K562 (cell line): ENCODE results near the gene PGAM2. TPM values are rescaled to one million over a fixed set of nuclear protein-coding genes. Genes with fewer than 3 reads are reported as not detected.

Experiments used
- ATAC-seq: fragments of 200-7000 bp; cut with Tn5 transposase; 3 replicates; pipeline ENCODE4 v1.9.1; 2020; ENCODE audit warnings: moderate library complexity
- Bru-seq: library from RNA; stranded (reverse); fragments of 400-500 nt; gene quantifications from one replicate; lab custom pipeline; 2021; lab: Mats Ljungman, UMichigan
- BruChase-seq, 2 experiments: library from RNA; stranded (reverse); fragments of 400-500 nt; gene quantifications; one replicate each; lab custom pipeline; 2021; lab: Mats Ljungman, UMichigan
- BruUV-seq: library from RNA; stranded (reverse); fragments of 400-500 nt; replicated peaks from 2 replicates; lab custom pipeline; 2021; lab: Mats Ljungman, UMichigan
- CTCF ChIA-PET: fragments of 300-600 bp; formaldehyde crosslinking; extraction: SDS; loops from one replicate; lab custom pipeline; 2021; ENCODE audit warnings: low intra/inter-chr PET ratio; lab: Yijun Ruan, JAX
- POLR2A ChIA-PET: fragments of 300-600, 350-650 bp; sonication (Branson Sonifier 250); formaldehyde crosslinking; extraction: SDS; loops from one replicate; lab custom pipeline; 2021; ENCODE audit warnings: antibody characterized with exemption, inconsistent platforms; lab: Yijun Ruan, JAX
- DNase-seq, 4 experiments: peaks; one replicate each; pipeline versions ENCODE4 v3.0.0 to v3.0.0-alpha.2; 2011 to 2018; ENCODE audit warnings: low spot score in 3 of 4, mixed read lengths in 3 of 4; ENCODE audit errors: extremely low read depth in 1 of 4
- FAIRE-seq: peaks from 2 replicates; lab custom pipeline; 2011; peaks lifted over from hg19 to GRCh38; lab: Jason Lieb, UNC
- H2AFZ ChIP-seq: 2 replicates; pipeline ENCODE4 v1.6.0; 2011; ENCODE audit warnings: low read depth, low read length, control low read depth, inconsistent platforms
- H3K27ac ChIP-seq: fragments of 200-600 bp; 3 replicates; pipeline ENCODE4 v1.8.0; 2011; ENCODE audit warnings: low read depth, mild to moderate bottlenecking, control low read depth, inconsistent platforms, low read length, moderate library complexity, mixed read lengths; ENCODE audit errors: extremely low read depth
- H3K27me3 ChIP-seq, 2 experiments: fragments of 300-600 bp in 1 of 2; 2 replicates in 1 of 2; 3 replicates in 1 of 2; pipeline versions ENCODE4 v1.6.0 to v1.8.0; 2011; ENCODE audit warnings: inconsistent platforms in 2 of 2, low read length in 2 of 2, mild to moderate bottlenecking in 1 of 2, mixed read lengths in 1 of 2, moderate library complexity in 1 of 2; ENCODE audit not compliant: control insufficient read depth in 2 of 2, insufficient read depth in 2 of 2
- H3K36me3 ChIP-seq: fragments of 300-600 bp; 3 replicates; pipeline ENCODE4 v1.8.0; 2011; ENCODE audit warnings: mild to moderate bottlenecking, low read length, inconsistent platforms; ENCODE audit not compliant: control insufficient read depth, insufficient read depth
- H3K4me1 ChIP-seq, 2 experiments: fragments of 200-600 bp in 1 of 2; replicated peaks in 1 of 2; 2 replicates in 1 of 2; 3 replicates in 1 of 2; pipeline versions ENCODE4 v1.5.1 to v1.8.0; 2011; ENCODE audit warnings: inconsistent platforms in 2 of 2, low read length in 2 of 2, mild to moderate bottlenecking in 1 of 2, mixed read lengths in 1 of 2, moderate library complexity in 1 of 2; ENCODE audit not compliant: control insufficient read depth in 2 of 2, insufficient read depth in 2 of 2
- H3K4me2 ChIP-seq: 2 replicates; pipeline ENCODE4 v1.6.1; 2011; ENCODE audit warnings: low read length, control low read depth, inconsistent platforms, mixed read lengths; ENCODE audit not compliant: insufficient read depth
- H3K4me3 ChIP-seq: fragments of 200-600 bp; sonication (generic), shearing (Covaris generic); 2 replicates; pipeline ENCODE4 v1.5.1; 2016; ENCODE audit warnings: control low read depth, inconsistent platforms
- H3K79me2 ChIP-seq: fragments of 200-600 bp; 3 replicates; pipeline ENCODE4 v1.8.0; 2011; ENCODE audit warnings: low read length, inconsistent platforms; ENCODE audit not compliant: control insufficient read depth, insufficient read depth
- H3K9ac ChIP-seq, 2 experiments: 2 replicates each; pipeline versions ENCODE4 v1.6.0 to v1.6.1; 2011; ENCODE audit warnings: low read depth in 2 of 2, low read length in 2 of 2, control low read depth in 1 of 2, inconsistent platforms in 1 of 2, mild to moderate bottlenecking in 1 of 2, mixed read lengths in 1 of 2; ENCODE audit not compliant: insufficient read depth in 1 of 2
- H3K9me1 ChIP-seq: one replicate; pipeline ENCODE4 v1.6.0; 2011; ENCODE audit warnings: inconsistent platforms, mild to moderate bottlenecking, low read length, moderate library complexity; ENCODE audit not compliant: control insufficient read depth, insufficient read depth
- H3K9me3 ChIP-seq: replicated peaks from 2 replicates; pipeline ENCODE4 v1.5.1; 2011; ENCODE audit warnings: low read depth, low read length, inconsistent platforms; ENCODE audit not compliant: control insufficient read depth, insufficient read depth
- H4K20me1 ChIP-seq: replicated peaks from 2 replicates; pipeline ENCODE4 v1.6.1; 2011; ENCODE audit warnings: low read length, inconsistent platforms, mixed read lengths; ENCODE audit not compliant: control insufficient read depth, insufficient read depth
- ESRRA ChIP-seq: fragments of 450-650 bp; IDR thresholded peaks from 2 replicates; pipeline ENCODE4 v1.6.1; 2014; ENCODE audit warnings: low read depth, mild to moderate bottlenecking, moderate library complexity, borderline replicate concordance
- MECOM ChIP-seq: fragments of 250-450 bp; sonication (Bioruptor Pico); IDR thresholded peaks from 2 replicates; pipeline ENCODE4 v1.8.0; 2022; ENCODE audit warnings: inconsistent platforms
- PHTF2 ChIP-seq: fragments of 250-450 bp; sonication (Bioruptor Pico); IDR thresholded peaks from 2 replicates; pipeline ENCODE4 v1.5.0; 2021; ENCODE audit warnings: mild to moderate bottlenecking
- POLR2G ChIP-seq: fragments of 200-400 bp; formaldehyde crosslinking; IDR thresholded peaks from 2 replicates; pipeline ENCODE4 v1.6.1; 2017; ENCODE audit warnings: low read depth, mild to moderate bottlenecking, antibody characterized with exemption, low read length, moderate library complexity
- ZNF232 ChIP-seq: sonication (generic); formaldehyde crosslinking; IDR thresholded peaks from 2 replicates; pipeline ENCODE4 v1.8.0; 2022; ENCODE audit warnings: mild to moderate bottlenecking, missing genetic modification reagents
- ZNF253 ChIP-seq: fragments of 250-450 bp; sonication (Bioruptor Pico); conservative IDR thresholded peaks from 2 replicates; pipeline ENCODE4 v1.6.1; 2021; ENCODE audit warnings: mild to moderate bottlenecking
- ZNF785 ChIP-seq: fragments of 250-450 bp; sonication (Bioruptor Pico); IDR thresholded peaks from 2 replicates; pipeline ENCODE4 v1.4.0; 2020; ENCODE audit warnings: mild to moderate bottlenecking
- WGBS: fragments of 100-300 bp; shearing (Covaris generic); methylation state at CpG from one replicate; pipeline ENCODE4 v1.1.6; 2016; ENCODE audit warnings: low coverage, mixed read lengths; ENCODE audit not compliant: insufficient coverage; ENCODE audit errors: missing lambda C conversion rate; 5-methylcytosine and 5-hydroxymethylcytosine counted together
- in situ Hi-C: fragments of 300-500 bp; cut with MboI; formaldehyde crosslinking; loops from 4 replicates; pipeline ENCODE4 v1.15.0; 2018; ENCODE audit warnings: inconsistent platforms, mixed read lengths
- intact Hi-C: fragments of 100-400 bp; cut with micrococcal nuclease; formaldehyde crosslinking; loops from 2 replicates; pipeline ENCODE4 v1.14.2; 2022
- long read RNA-seq, 3 experiments: library from polyadenylated mRNA in 2 of 3; library from RNA in 1 of 3; unstranded in 2 of 3; stranded (forward) in 1 of 3; transcript quantifications; one replicate each; pipeline ENCODE4 v2.0.0, GENCODE V29; 2019 to 2022
- polyA minus RNA-seq, 3 experiments: library from RNA; depleted of rRNA, polyadenylated mRNA; stranded (reverse); fragments of >200 nt; gene quantifications; 2 replicates each; pipeline ENCODE4 v1.2.3, GENCODE V29; 2011
- polyA plus RNA-seq, 8 experiments: library from polyadenylated mRNA; depleted of rRNA in 4 of 8; stranded (reverse) in 5 of 8; unstranded in 3 of 8; fragments of >200 nt; fragmentation: Nextera tagmentation in 2 of 8; fragmentation: Illumina TruSeq in 1 of 8; extraction: Ambion mirVana in 2 of 8; extraction: Trizol in 1 of 8; gene quantifications; 2 replicates each; pipeline versions ENCODE4 v1.2.1 to v1.2.3, GENCODE V29; 2011 to 2014; ENCODE audit warnings: inconsistent platforms in 1 of 8, missing spikeins in 1 of 8
- total RNA-seq, 7 experiments: library from RNA; depleted of rRNA in 6 of 7; stranded (reverse); fragments of >200 nt in 6 of 7; fragmentation: Illumina TruSeq in 2 of 7; extraction: Trizol in 2 of 7; gene quantifications; 2 replicates each; pipeline versions ENCODE4 v1.2.1 to v1.2.3, GENCODE V29; 2011 to 2021; ENCODE audit warnings: low replicate concordance in 1 of 7
- TF ChIP-seq, protein P1 (sequence below): fragments of 450-650 bp; formaldehyde crosslinking; IDR thresholded peaks from 2 replicates; pipeline ENCODE4 v1.4.0; 2020; ENCODE audit warnings: mild to moderate bottlenecking, moderate library complexity
- TF ChIP-seq, protein P2 (sequence below): sonication (generic); formaldehyde crosslinking; IDR thresholded peaks from 2 replicates; pipeline ENCODE4 v1.8.0; 2023; ENCODE audit warnings: missing genetic modification reagents, mild to moderate bottlenecking, borderline replicate concordance

PGAM2 gene
- total RNA-seq (2011; cell fraction: chromatin; rRNA removed; ENCODE audit: low replicate concordance), result not detected in 2 replicates
- 0.50 and 0.53 TPM in 2 replicates for total RNA-seq (2011; cell fraction: nucleolus; rRNA removed)
- total RNA-seq (2011; cell fraction: nucleoplasm; rRNA removed), result not detected in 2 replicates
- total RNA-seq (2014; rRNA removed) (not detected in 2 replicates), total RNA-seq (2014; rRNA removed; fragmentation: Illumina TruSeq; extraction: Trizol) (not detected in 2 replicates), total RNA-seq (2015; rRNA removed; fragmentation: Illumina TruSeq; extraction: Trizol) (not detected in 2 replicates), total RNA-seq (2021) (not detected in 2 replicates), polyA plus RNA-seq (2011; rRNA removed) (not detected in 2 replicates), polyA plus RNA-seq (2014; fragmentation: Illumina TruSeq; extraction: Trizol) (not detected in 2 replicates), polyA plus RNA-seq (2014; fragmentation: Nextera tagmentation; extraction: Ambion mirVana) (not detected), polyA plus RNA-seq (2014; rRNA removed) (not detected in 2 replicates), polyA minus RNA-seq (2011; rRNA and poly(A)+ RNA removed) (not detected in 2 replicates), Bru-seq, nascent RNA (not detected), BruChase-seq, experiment 1, labeled RNA remaining after a 2-hour chase (percentile 30 among the genes with signal in this experiment), BruChase-seq, experiment 2, labeled RNA remaining after a 6-hour chase (percentile 31 among the genes with signal in this experiment)
- polyA plus RNA-seq (2011; cell fraction: cytosol; rRNA removed), result 0.12 TPM in 1 of 2 replicates, not detected in the other
- 0.14 TPM in 1 of 2 replicates, not detected in the other for polyA plus RNA-seq (2011; cell fraction: nucleus; rRNA removed)
- not detected in 2 replicates for polyA plus RNA-seq (2012)
- polyA minus RNA-seq (2011; cell fraction: cytosol; rRNA and poly(A)+ RNA removed), result not detected in 2 replicates
- not detected in 2 replicates for polyA minus RNA-seq (2011; cell fraction: nucleus; rRNA and poly(A)+ RNA removed)
- long read RNA-seq, experiment 1, partial matches to known transcripts, result 0 of 2 reads
- long read RNA-seq, experiment 1, other reads (novel, unspliced or antisense), result 2 of 2 reads
- long read RNA-seq, experiment 2, result 0 reads
- long read RNA-seq, experiment 3, result 0 reads

DNA sequence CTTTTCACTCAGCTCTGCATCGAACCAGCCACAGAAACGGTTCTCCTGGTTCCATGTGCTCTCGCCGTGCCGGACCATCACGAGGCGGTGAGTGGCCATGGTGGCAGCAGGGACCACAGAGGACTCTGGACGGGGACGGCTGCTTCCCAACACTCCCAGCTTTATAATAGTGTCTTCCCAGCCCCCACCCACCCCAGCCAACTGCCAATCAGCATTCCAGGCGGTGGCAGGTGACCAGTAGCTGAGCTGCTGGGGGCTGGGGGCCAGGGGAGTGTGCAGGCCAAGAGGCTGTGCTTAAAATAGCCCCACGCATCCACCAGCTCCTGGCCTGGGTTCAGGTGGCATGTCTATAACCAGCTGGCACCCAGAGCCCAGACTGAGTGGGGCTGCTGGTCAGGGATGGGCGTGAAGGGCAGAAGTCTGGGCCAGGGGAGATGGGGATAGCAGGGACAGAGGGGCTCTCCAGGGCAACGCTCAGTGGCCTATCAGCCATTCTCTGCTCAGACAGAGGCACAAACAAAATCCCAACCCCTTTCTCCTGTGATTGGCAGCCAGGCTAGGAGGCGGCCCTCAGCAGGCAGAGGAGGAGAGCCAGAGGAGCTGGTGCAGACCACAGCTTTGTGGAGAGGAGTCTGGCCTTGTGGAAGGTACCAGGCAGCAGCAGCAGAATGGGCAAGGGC lies at the start of gene PGAM2:
TSS of gene PGAM2 (minus strand) at position 137 of the 680 bp plus-strand sequence. CDS start at position 99, 38 bp downstream.
- intact Hi-C loops, result loop anchor here (5.0 kb wide), 1 partner anchor 43 kb away; no protein-coding TSS in a partner anchor
- ATAC-seq, result peak; percentile 27
- no peak within 1 kb of the TSS for H3K4me3 ChIP-seq
- ChIA-PET CTCF (interaction anchor here (0.6 kb wide), 1 partner anchor 131 kb away, joined by 4 read pairs; no protein-coding TSS in a partner anchor), POLR2A (interaction anchor here (0.6 to 2.5 kb wide), 4 partner anchors 9 to 153 kb away, joined by 3 to 6 read pairs (median 4); no protein-coding TSS in a partner anchor)
- no peak within 1 kb of the TSS for H3K4me2 ChIP-seq
- no peak within 1 kb of the TSS for H3K27ac ChIP-seq
- H3K36me3 ChIP-seq, result peaks cover 13% of the 10 kb centered on the region; the same call in 2 of the 3 replicates
- H2AFZ ChIP-seq, result no peak within 1 kb of the TSS
- H3K4me1 ChIP-seq, result peaks cover 6 to 36% of the 10 kb centered on the region in 2 experiments; a peak in 3 of 5 replicates
- no peaks in the 10 kb centered on the region for H3K9me1 ChIP-seq
- H3K27me3 ChIP-seq, result peaks cover 0 to 14% of the 10 kb centered on the region in 2 experiments; a peak in 2 of 5 replicates
- no peak for DNase-seq
- FAIRE-seq, result no peak
- 42% methylated on average over 10 of the region's 14 CpGs for WGBS
- no TSS peak for BruUV-seq
- no peaks in the 10 kb centered on the region for H3K9me3 ChIP-seq
- peak within 1 kb of the TSS in 1 of 2 experiments; percentile 76; a peak in 2 of 4 replicates for H3K9ac ChIP-seq
- H3K79me2 ChIP-seq, result no peaks in the 10 kb centered on the region
- H4K20me1 ChIP-seq, result peaks cover 12% of the 10 kb centered on the region; the same call in 1 of the 2 replicates
- in situ Hi-C loops, result no loop called here
- TF ChIP-seq, protein P1, sequence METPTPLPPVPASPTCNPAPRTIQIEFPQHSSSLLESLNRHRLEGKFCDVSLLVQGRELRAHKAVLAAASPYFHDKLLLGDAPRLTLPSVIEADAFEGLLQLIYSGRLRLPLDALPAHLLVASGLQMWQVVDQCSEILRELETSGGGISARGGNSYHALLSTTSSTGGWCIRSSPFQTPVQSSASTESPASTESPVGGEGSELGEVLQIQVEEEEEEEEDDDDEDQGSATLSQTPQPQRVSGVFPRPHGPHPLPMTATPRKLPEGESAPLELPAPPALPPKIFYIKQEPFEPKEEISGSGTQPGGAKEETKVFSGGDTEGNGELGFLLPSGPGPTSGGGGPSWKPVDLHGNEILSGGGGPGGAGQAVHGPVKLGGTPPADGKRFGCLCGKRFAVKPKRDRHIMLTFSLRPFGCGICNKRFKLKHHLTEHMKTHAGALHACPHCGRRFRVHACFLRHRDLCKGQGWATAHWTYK (CRISPR knock-in tag), result no peak
- TF ChIP-seq ZNF232 (CRISPR knock-in tag), result no peak
- TF ChIP-seq PHTF2, result no peak
- TF ChIP-seq MECOM (CRISPR knock-in tag), result no peak
- no peak for TF ChIP-seq ZNF785 (CRISPR knock-in tag)
- TF ChIP-seq ESRRA, result no peak
- TF ChIP-seq, protein P2, sequence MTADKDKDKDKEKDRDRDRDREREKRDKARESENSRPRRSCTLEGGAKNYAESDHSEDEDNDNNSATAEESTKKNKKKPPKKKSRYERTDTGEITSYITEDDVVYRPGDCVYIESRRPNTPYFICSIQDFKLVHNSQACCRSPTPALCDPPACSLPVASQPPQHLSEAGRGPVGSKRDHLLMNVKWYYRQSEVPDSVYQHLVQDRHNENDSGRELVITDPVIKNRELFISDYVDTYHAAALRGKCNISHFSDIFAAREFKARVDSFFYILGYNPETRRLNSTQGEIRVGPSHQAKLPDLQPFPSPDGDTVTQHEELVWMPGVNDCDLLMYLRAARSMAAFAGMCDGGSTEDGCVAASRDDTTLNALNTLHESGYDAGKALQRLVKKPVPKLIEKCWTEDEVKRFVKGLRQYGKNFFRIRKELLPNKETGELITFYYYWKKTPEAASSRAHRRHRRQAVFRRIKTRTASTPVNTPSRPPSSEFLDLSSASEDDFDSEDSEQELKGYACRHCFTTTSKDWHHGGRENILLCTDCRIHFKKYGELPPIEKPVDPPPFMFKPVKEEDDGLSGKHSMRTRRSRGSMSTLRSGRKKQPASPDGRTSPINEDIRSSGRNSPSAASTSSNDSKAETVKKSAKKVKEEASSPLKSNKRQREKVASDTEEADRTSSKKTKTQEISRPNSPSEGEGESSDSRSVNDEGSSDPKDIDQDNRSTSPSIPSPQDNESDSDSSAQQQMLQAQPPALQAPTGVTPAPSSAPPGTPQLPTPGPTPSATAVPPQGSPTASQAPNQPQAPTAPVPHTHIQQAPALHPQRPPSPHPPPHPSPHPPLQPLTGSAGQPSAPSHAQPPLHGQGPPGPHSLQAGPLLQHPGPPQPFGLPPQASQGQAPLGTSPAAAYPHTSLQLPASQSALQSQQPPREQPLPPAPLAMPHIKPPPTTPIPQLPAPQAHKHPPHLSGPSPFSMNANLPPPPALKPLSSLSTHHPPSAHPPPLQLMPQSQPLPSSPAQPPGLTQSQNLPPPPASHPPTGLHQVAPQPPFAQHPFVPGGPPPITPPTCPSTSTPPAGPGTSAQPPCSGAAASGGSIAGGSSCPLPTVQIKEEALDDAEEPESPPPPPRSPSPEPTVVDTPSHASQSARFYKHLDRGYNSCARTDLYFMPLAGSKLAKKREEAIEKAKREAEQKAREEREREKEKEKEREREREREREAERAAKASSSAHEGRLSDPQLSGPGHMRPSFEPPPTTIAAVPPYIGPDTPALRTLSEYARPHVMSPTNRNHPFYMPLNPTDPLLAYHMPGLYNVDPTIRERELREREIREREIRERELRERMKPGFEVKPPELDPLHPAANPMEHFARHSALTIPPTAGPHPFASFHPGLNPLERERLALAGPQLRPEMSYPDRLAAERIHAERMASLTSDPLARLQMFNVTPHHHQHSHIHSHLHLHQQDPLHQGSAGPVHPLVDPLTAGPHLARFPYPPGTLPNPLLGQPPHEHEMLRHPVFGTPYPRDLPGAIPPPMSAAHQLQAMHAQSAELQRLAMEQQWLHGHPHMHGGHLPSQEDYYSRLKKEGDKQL (CRISPR knock-in tag), result no peak
- no peak for TF ChIP-seq ZNF253 (CRISPR knock-in tag)
- peak; percentile 70 for TF ChIP-seq POLR2G
